ENCODE data around the gene SH3BP2. TPM values are rescaled to one million over a fixed set of nuclear protein-coding genes. Genes with fewer than 3 reads are reported as not detected.
A peak's percentile ranks its signal among the peaks of the same experiment; 100 is the strongest.

SH3BP2 gene
- total and polyA plus RNA-seq, 10 of the 15 experiments (the other 5 are each of a cell fraction or from before 2014, with no cell fraction given), result 1.1 to 61.8 (median 23.9) TPM

GRCh38 chr4:2832309-2832980 is 39.6 kb downstream of the SH3BP2 start (continued):
- TF ChIP-seq CEBPZ (IDR thresholded peaks at IDR 0.05; ENCODE audit: low read depth, low read length) (no peak), ZNF687 (IDR thresholded peaks at IDR 0.05) (no peak), TCF12 (IDR thresholded peaks at IDR 0.05; ENCODE audit: low read depth, low read length) (peak; percentile 67; the same call in 1 of the 2 replicates)
